Stromal cell of bone marrow (primary cell): ENCODE data around the gene SLC22A25.
"Not testable (repeated sequence)": the region's sequence is repeated elsewhere in the genome, so short reads cannot be mapped to it uniquely, and the experiment has no call there.

Source experiments
- DNase-seq: peaks from one replicate; pipeline ENCODE4 v3.0.0-alpha.2; 2012; ENCODE audit warnings: low read depth

The SLC22A25 gene

DNA sequence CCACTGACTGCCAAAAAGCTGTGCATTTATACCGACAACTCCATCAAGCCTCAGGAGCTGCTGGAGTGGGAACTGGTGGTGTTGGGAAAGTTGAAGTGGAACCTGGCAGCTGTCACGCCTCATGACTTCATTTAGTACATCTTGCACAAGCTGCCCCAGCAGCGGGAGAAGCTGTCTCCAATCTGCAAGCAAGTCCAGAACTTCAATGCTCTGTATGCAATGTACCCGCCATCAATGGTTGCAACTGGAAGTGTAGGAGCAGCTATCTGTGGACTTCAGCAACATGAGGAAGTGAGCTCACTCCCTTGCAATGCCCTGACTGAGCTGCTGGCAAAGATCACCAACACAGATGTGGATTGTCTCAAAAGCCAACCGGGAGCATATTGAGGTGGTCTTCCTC is at the start of gene SLC22A25:
Gene SLC22A25 (minus strand): TSS at position 67 of the 400 bp plus-strand sequence. CDS start 13,947 bp downstream, outside the sequence.
- no peak for DNase-seq

GRCh38 chr11:63290285-63290684 is 46.9 kb upstream of the SLC22A25 start:
- no peak for DNase-seq

GRCh38 chr11:63289658-63290057 is 46.3 kb upstream of the SLC22A25 start:
- no peak for DNase-seq

GRCh38 chr11:63282579-63282978 is 39.2 kb upstream of the SLC22A25 start:
- no peak for DNase-seq

DNA sequence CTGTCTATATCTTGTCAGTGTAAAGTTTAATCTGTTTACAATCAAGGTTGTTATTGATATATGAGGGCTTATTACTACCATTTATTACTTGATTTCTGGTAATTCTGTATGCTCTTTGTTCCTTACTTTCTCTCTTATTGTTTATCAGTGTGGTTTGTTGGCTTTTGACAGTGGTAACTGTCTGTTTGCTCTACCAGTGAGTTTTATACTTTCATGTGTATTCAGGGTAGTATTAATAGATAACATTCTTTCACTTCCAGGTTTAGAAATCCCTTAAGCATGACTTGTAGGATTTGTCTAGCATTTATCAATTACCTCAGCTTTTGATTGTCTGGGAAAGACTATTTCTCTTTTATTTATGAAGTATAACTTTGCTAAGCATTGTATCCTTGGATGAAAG is 37.5 kb upstream of the SLC22A25 start:
- DNase-seq, result no peak

DNA sequence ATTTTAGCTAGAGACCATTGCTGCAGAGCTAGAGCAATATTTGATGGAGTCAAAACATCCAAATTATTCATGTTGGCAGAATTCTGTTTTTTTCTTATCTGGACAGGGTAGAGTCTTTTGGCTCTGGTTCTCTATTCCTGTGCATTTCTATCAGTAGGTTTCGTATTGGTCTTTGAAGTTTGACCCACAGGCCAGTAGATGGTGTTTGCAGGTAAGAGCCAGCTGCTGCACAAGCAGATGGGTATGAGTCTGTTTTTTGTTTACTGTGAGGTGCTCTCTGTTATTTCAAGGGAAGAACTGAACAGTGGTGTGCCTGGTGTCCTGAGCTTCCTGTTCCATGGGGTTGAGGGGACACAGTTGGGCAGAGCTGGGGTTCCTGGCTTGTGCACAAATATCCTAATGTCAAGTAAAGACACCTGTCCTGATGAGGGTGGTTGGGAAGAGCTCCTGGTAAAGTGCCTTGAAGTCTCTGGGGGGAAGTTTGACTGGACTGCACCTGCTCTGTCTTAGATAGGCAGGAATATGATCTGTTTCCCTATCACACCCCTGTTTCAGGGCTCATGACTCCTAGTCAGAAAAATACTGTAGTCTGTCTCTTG is 34.0 kb upstream of the SLC22A25 start:
- DNase-seq, result no peak

- DNase-seq, result no peak
Measured at GRCh38 chr11:63274776-63275175, 31.4 kb upstream of the SLC22A25 start.

DNA sequence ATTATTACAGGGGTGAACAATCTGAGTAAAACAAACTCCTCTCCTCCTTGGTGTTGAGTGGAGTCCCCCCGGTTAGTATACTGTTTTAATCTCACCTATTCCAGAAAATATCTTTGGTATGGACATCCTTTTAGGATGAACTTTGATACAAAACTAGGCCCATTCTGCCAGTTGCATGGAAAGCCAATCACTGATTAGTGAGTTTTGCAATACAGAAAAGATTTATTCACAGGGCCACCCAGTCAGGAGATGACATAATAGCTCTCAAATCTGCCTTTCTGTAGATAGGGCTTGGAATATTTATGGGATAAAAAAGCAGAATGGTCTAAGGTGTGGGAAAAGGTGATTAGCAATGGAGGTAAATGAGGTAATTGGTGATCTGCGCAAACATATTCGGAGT is 30.3 kb upstream of the SLC22A25 start:
- no peak for DNase-seq

DNA sequence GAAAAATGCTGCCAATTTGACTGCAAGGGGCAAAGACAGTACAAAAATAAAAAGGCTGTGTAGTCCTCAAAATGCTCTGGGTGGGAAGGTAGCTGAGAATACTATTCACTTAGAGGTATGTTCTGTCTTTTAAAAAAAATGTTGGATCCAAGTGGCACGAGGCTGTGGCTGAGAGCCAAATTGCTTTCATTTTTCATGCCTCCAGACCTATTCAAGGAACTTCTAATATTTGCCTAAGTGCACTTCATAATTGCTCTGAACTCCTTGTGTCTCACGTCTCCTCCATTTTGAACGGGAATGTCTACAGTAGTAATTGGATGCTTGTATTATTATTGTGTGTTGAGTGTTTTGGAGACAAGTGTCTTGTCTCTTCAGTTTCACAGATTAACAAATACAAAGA is 19.1 kb upstream of the SLC22A25 start:
- DNase-seq, result no peak

- DNase-seq, result no peak
Measured at GRCh38 chr11:63251312-63251711, 7.9 kb upstream of the SLC22A25 start.

DNA sequence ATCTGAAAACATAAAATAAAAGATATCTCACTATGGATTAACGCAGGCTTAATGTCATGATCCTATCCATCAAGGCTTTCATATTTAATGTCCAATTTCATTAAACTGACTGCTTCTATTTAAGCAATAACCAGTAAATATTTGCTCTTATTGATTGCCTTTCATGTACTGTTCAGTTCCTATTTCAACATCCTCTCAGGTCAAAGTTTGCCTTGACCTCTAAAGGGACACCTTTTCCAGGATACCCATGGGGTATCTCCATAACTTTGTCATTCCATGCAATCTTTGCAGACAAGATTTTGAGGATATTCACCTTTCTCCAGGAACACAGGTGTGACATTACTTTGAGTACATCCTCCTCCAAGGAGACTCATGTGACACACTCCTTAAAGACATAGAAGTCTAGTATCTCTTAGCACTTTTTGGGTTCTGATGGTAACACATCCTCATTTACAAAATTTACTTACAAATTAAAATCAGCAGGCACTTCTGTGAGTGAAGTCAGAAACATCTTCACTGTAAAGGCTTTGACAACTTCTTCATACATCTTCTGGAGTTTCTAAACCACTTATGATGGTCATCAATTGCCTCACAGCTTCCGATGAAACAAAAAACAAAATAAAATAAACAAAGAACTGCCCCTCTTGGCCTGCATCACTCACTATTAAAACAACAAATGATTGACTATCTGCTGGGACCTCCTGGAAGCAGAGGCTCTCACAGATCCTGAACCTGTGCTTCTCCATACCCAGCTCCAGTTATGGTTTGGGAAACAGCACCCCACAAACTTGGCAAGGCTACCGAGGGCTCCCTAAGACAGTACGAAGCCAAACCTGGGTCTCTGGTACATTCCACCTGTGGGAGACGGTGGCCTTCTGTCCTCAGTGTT is 7.0 kb upstream of the SLC22A25 start:
- DNase-seq, result no peak

- no peak for DNase-seq
Measured at GRCh38 chr11:63248966-63249365, 5.6 kb upstream of the SLC22A25 start.

GRCh38 chr11:63247237-63248002 is 4.0 kb upstream of the SLC22A25 start:
- DNase-seq, result not testable (repeated sequence)

DNA sequence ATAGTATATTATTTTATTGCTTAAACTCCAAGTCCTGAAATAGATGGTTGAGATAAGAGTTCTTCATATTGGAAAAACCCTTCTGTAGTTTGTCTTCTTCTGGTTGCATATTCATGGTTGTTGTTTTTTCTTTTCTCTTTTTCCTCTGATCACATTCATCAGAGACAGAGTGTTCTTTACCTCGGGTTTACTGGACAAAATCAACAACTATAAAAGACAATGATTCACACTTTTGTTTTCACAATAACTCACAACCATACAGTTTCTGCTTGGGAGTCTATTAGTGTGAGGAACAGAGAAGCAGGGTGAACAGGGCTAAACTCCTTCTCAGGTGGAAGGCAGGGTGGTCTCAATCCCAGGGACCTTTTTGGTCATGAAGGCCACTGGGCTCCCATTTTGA is 2.6 kb upstream of the SLC22A25 start:
- no peak for DNase-seq

DNA sequence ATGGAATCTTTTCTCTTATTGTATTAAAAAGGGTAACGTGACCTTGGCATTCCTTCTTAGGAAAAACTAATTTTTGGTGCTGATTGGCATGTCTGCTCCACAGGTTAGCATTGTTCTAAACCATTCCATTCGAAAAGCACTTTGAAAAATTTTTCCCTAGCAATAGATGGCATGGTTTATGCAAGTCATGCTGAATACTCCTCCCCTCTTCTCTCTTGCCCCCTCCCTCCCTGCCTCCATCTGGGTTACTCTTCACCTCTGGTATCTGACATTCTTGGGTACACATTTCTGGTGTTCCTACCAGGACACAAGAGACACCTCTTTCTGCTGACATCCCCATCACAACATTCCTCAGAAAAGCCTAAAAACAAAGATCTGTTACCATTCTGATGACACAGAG is 1.5 kb upstream of the SLC22A25 start:
- DNase-seq, result no peak

- DNase-seq, result no peak
Measured at GRCh38 chr11:63242089-63242781, 1.2 kb downstream of the SLC22A25 start.

GRCh38 chr11:63240791-63241379 is 2.5 kb downstream of the SLC22A25 start:
- DNase-seq, result no peak

DNA sequence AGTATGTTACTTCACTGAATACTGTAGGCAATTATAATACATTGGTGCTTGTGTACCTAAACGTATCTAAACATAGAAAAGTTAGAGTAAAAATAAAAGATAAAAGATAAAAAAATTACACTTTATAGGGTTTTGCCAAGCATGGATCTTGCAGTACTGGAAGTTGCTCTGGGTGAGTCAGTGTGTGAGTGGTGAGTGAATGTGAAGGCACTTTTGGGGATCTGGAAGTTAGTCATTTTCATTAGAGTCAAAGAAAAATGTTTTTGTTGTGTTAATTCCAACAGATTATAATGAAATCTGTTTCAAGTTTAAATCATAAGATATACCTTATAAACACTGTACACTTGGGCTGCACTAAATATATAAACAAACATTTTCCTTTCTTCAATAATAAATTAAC is 3.3 kb downstream of the SLC22A25 start:
- peak; percentile 3 for DNase-seq

DNA sequence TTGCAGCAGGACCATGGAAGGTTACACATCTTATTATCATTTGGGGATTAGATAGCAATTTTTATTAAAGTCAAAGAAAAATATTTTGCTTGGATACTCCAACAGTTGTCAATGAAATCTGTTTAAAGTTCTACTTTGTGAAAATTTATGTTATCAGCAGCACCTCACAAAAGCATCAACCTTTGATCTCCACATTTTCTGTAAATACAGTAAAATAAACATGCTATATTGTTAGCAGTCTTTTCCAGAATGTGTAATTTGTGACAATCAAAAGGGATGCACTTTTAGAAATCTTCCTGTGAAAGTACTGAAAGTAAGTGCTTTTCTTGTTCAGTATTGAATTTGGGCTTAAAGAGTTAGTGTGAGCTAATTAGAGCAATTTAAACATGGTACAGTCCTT is 4.1 kb downstream of the SLC22A25 start:
- DNase-seq, result no peak

DNA sequence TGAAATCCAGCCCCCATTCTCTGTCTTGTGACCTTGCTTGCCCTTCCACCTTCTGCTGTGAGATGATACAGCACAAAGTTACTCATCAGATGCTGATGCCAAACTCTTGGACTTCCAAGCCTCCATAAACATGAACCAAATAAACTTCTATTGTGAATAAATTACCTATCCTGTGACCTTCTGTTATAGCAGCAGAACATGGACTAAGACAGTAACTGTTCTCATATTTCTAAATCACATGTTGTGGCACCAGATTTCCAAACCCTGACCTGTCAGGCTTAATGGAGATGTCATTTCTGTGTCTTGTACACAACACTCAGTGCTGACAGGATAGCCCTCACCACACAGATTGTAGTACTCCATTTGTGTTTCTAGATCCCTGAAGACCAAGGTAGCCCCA is 6.0 kb downstream of the SLC22A25 start:
- no peak for DNase-seq
